HCT116 (cell line): Measurements from ENCODE around the gene SLC12A5. TPM values are rescaled to one million over a fixed set of nuclear protein-coding genes. Genes with fewer than 3 reads are reported as not detected.

Source experiments
- ATAC-seq: fragments of 200-7000 bp; cut with Tn5 transposase; 2 replicates; pipeline ENCODE4 v1.9.1; 2020; ENCODE audit warnings: mild to moderate bottlenecking, moderate library complexity
- BruUV-seq: library from RNA; stranded (reverse); fragments of 400-500 nt; replicated peaks from 2 replicates; lab custom pipeline; 2021; lab: Mats Ljungman, UMichigan
- CTCF ChIA-PET: fragments of 300-600 bp; sonication (Branson Sonifier 250); formaldehyde crosslinking; loops from one replicate; lab custom pipeline; 2021; ENCODE audit warnings: antibody characterized with exemption; lab: Charles Lee
- POLR2A ChIA-PET: fragments of 300-600, 350-600 bp; sonication (Branson Sonifier 250); formaldehyde crosslinking; loops from one replicate; lab custom pipeline; 2021; ENCODE audit warnings: antibody characterized with exemption; lab: Charles Lee
- RAD21 ChIA-PET, 2 experiments: fragments of 300-600 bp; sonication (Branson Sonifier 250); formaldehyde crosslinking; loops; one replicate each; lab custom pipeline; 2023; ENCODE audit warnings: low total read pairs in 2 of 2; ENCODE audit not compliant: uncharacterized antibody in 2 of 2, unreplicated experiment in 2 of 2, low non-redundant PET in 1 of 2; lab: Charles Lee
- DNase-seq: peaks from one replicate; pipeline ENCODE4 v3.0.0-alpha.2; 2010; ENCODE audit warnings: low read depth, low spot score
- H2AFZ ChIP-seq: fragments of 200-600 bp; shearing (Covaris generic), sonication (generic); 2 replicates; pipeline ENCODE4 v1.6.1; 2017; ENCODE audit warnings: low read depth, mixed run types, mixed read lengths, antibody characterized with exemption, low read length; ENCODE audit not compliant: poor library complexity, severe bottlenecking
- H3K27ac ChIP-seq: 2 replicates; pipeline ENCODE4 v1.5.1; 2012; ENCODE audit warnings: low read depth, low read length
- H3K27me3 ChIP-seq: fragments of 200-600 bp; sonication (generic); 2 replicates; pipeline ENCODE4 v1.6.1; 2016; ENCODE audit warnings: mixed run types, low read length, mixed read lengths; ENCODE audit not compliant: insufficient read depth
- H3K36me3 ChIP-seq, 2 experiments: fragments of 200-500 bp in 1 of 2; fragments of 200-600 bp in 1 of 2; sonication (Bioruptor generic) in 1 of 2; sonication (generic) in 1 of 2; 2 replicates each; pipeline versions ENCODE4 v1.5.1 to v1.6.1; 2014 to 2016; ENCODE audit warnings: low read length in 2 of 2, inconsistent platforms in 1 of 2, mixed read lengths in 1 of 2, mixed run types in 1 of 2; ENCODE audit not compliant: insufficient read depth in 2 of 2, control insufficient read depth in 1 of 2
- H3K4me1 ChIP-seq, 2 experiments: fragments of 200-600 bp in 1 of 2; sonication (generic) in 1 of 2; 2 replicates each; pipeline versions ENCODE4 v1.5.1 to v1.6.1; 2012 to 2017; ENCODE audit warnings: low read length in 2 of 2, inconsistent platforms in 1 of 2, mild to moderate bottlenecking in 1 of 2, mixed read lengths in 1 of 2, mixed run types in 1 of 2, moderate library complexity in 1 of 2; ENCODE audit not compliant: insufficient read depth in 2 of 2, control insufficient read depth in 1 of 2
- H3K4me2 ChIP-seq: fragments of 200-600 bp; sonication (generic); 2 replicates; pipeline ENCODE4 v1.6.1; 2017; ENCODE audit warnings: mixed run types, low read length, mixed read lengths
- H3K4me3 ChIP-seq, 2 experiments: fragments of 200-600 bp in 1 of 2; sonication (generic) in 1 of 2; replicated peaks in 1 of 2; 2 replicates each; pipeline ENCODE4 v1.5.1; 2011 to 2016; ENCODE audit warnings: low read length in 2 of 2, control low read depth in 1 of 2, low read depth in 1 of 2, mild to moderate bottlenecking in 1 of 2, mixed read lengths in 1 of 2, mixed run types in 1 of 2
- H3K79me2 ChIP-seq: fragments of 200-600 bp; sonication (generic); 2 replicates; pipeline ENCODE4 v1.6.1; 2017; ENCODE audit warnings: mild to moderate bottlenecking, mixed run types, low read length, moderate library complexity, mixed read lengths; ENCODE audit not compliant: insufficient read depth
- H3K9ac ChIP-seq: fragments of 200-600 bp; sonication (generic); 2 replicates; pipeline ENCODE4 v1.6.1; 2016; ENCODE audit warnings: low read length, mixed read lengths
- H3K9me2 ChIP-seq: fragments of 200-600 bp; sonication (generic), shearing (Covaris generic); 2 replicates; pipeline ENCODE4 v1.6.1; 2017; ENCODE audit warnings: mixed run types, mild to moderate bottlenecking, moderate library complexity; ENCODE audit not compliant: insufficient read depth
- H3K9me3 ChIP-seq, 2 experiments: fragments of 200-500 bp in 1 of 2; fragments of 200-600 bp in 1 of 2; sonication (Bioruptor generic) in 1 of 2; sonication (generic) in 1 of 2; 2 replicates each; pipeline ENCODE4 v1.6.1; 2014 to 2017; ENCODE audit warnings: low read length in 2 of 2, mixed read lengths in 2 of 2, inconsistent platforms in 1 of 2, low read depth in 1 of 2, mild to moderate bottlenecking in 1 of 2, mixed run types in 1 of 2, moderate library complexity in 1 of 2; ENCODE audit not compliant: control insufficient read depth in 1 of 2, insufficient read depth in 1 of 2
- H4K20me1 ChIP-seq: fragments of 200-600 bp; sonication (generic), shearing (Covaris generic); 2 replicates; pipeline ENCODE4 v1.6.1; 2017; ENCODE audit warnings: mixed run types, mild to moderate bottlenecking, moderate library complexity; ENCODE audit not compliant: insufficient read depth
- CTCF ChIP-seq, 3 experiments: fragments of 200-600 bp in 1 of 3; sonication (generic) in 1 of 3; IDR thresholded peaks in 2 of 3; conservative IDR thresholded peaks in 1 of 3; 2 replicates each; pipeline ENCODE4 v1.5.1; 2012 to 2017; ENCODE audit warnings: low read depth in 2 of 3, low read length in 2 of 3, antibody characterized with exemption in 1 of 3, borderline replicate concordance in 1 of 3, control low read depth in 1 of 3, mild to moderate bottlenecking in 1 of 3, mixed read lengths in 1 of 3, mixed run types in 1 of 3, moderate library complexity in 1 of 3; ENCODE audit not compliant: insufficient read depth in 1 of 3
- FOSL1 ChIP-seq: IDR thresholded peaks from 2 replicates; pipeline ENCODE4 v1.6.1; 2012; ENCODE audit warnings: low read depth
- POLR2AphosphoS5 ChIP-seq: IDR thresholded peaks from 2 replicates; pipeline ENCODE4 v1.6.1; 2011; ENCODE audit warnings: mild to moderate bottlenecking, low read depth, low read length, moderate library complexity
- SP1 ChIP-seq: IDR thresholded peaks from 2 replicates; pipeline ENCODE4 v1.6.1; 2012; ENCODE audit warnings: low read depth
- SRF ChIP-seq: IDR thresholded peaks from 2 replicates; pipeline ENCODE4 v1.6.1; 2012; ENCODE audit warnings: low read depth
- ZBTB33 ChIP-seq: IDR thresholded peaks from 2 replicates; pipeline ENCODE4 v1.6.1; 2011; ENCODE audit warnings: mild to moderate bottlenecking, low read length, moderate library complexity; ENCODE audit not compliant: insufficient replicate concordance; ENCODE audit errors: extremely low read depth
- intact Hi-C: fragments of 100-400 bp; cut with micrococcal nuclease; formaldehyde crosslinking; loops from 2 replicates; pipeline ENCODE4 v1.10.0; 2022
- total RNA-seq: library from RNA; stranded (reverse); gene quantifications from one replicate; pipeline ENCODE4 v1.2.1, GENCODE V29; 2021; ENCODE audit not compliant: unreplicated experiment

The SLC12A5 gene
- total RNA-seq, 1 experiment from 2014 or later, result 1.9 TPM

GRCh38 chr20:46053416-46053815 lies 24.4 kb downstream of the SLC12A5 start:
- CTCF ChIA-PET, result no interaction called here

More at GRCh38 chr20:46053416-46053815, 24.4 kb downstream of the SLC12A5 start:
- no peaks in the 10 kb centered on the region for H3K79me2 ChIP-seq
- no peak overlapping the region for H3K4me3 ChIP-seq
- no peak overlapping the region for H2AFZ ChIP-seq
- H3K27me3 ChIP-seq, result peaks cover 19% of the 10 kb centered on the region; the same call in 1 of the 2 replicates
- H3K4me2 ChIP-seq, result no peak overlapping the region
- no TSS peak for BruUV-seq
- no peaks in the 10 kb centered on the region for H4K20me1 ChIP-seq
- POLR2A ChIA-PET, result no interaction called here
- intact Hi-C loops, result no loop called here
- H3K4me1 ChIP-seq, result no peaks in the 10 kb centered on the region
- RAD21 ChIA-PET, result no interaction called here
- no peaks in the 10 kb centered on the region for H3K9me3 ChIP-seq
- TF ChIP-seq FOSL1 (no peak), SP1 (no peak), SRF (no peak), CTCF (IDR thresholded peaks at IDR 0.05 in 2 of 3, conservative IDR thresholded peaks at IDR 0.05 in 1 of 3; ENCODE audit: borderline replicate concordance in 1 of 3, insufficient read depth in 1 of 3, low read depth in 2 of 3, low read length in 2 of 3) (no peak), ZBTB33 (no peak), POLR2AphosphoS5 (no peak)
- H3K36me3 ChIP-seq, result no peaks in the 10 kb centered on the region
- no peak overlapping the region for H3K27ac ChIP-seq
- H3K9me2 ChIP-seq, result no peaks in the 10 kb centered on the region
- no peak for ATAC-seq
- no peak overlapping the region for H3K9ac ChIP-seq
- DNase-seq, result no peak
